Nephron (organoid): Measurements from ENCODE around the gene C10orf71.

ENCODE experiments used
- H3K27ac Mint-ChIP-seq, 3 experiments: 2 replicates each; pipeline ENCODE4 v1.8.0; 2020; ENCODE audit warnings: mixed read lengths in 3 of 3, mild to moderate bottlenecking in 2 of 3, moderate library complexity in 1 of 3
- H3K27me3 Mint-ChIP-seq: 2 replicates; pipeline ENCODE4 v1.8.0; 2021; ENCODE audit warnings: low read depth, mild to moderate bottlenecking, moderate library complexity, mixed read lengths
- H3K36me3 Mint-ChIP-seq: 2 replicates; pipeline ENCODE4 v1.8.0; 2020; ENCODE audit warnings: low read depth, mixed read lengths
- H3K4me1 Mint-ChIP-seq: 2 replicates; pipeline ENCODE4 v1.8.0; 2020; ENCODE audit warnings: mixed read lengths
- H3K4me3 Mint-ChIP-seq, 3 experiments: 2 replicates each; pipeline ENCODE4 v1.8.0; 2020; ENCODE audit warnings: mild to moderate bottlenecking in 3 of 3, mixed read lengths in 3 of 3, moderate library complexity in 2 of 3
- H3K9me3 Mint-ChIP-seq: 2 replicates; pipeline ENCODE4 v1.8.0; 2020; ENCODE audit warnings: mixed read lengths
- CTCF ChIP-seq, 3 experiments: fragments of 200-600 bp; sonication (generic); IDR thresholded peaks; one replicate each; pipeline ENCODE4 v1.5.0; 2021; ENCODE audit warnings: antibody characterized with exemption in 3 of 3; ENCODE audit not compliant: unreplicated experiment in 3 of 3

Gene C10orf71

GRCh38 chr10:49324711-49325110 is 25.7 kb downstream of the C10orf71 start:
- no peak for TF ChIP-seq CTCF (IDR thresholded peaks at IDR 0.05; ENCODE audit: unreplicated experiment in 3 of 3)
- Mint-ChIP-seq H3K27me3 (peaks cover 17% of the 10 kb centered on the region), H3K4me3 (no peak overlapping the region), H3K4me1 (peaks cover 4% of the 10 kb centered on the region), H3K36me3 (no peaks in the 10 kb centered on the region), H3K9me3 (no peaks in the 10 kb centered on the region), H3K27ac (no peak overlapping the region)

GRCh38 chr10:49325131-49325915 is 26.4 kb downstream of the C10orf71 start:
- no peak overlapping the region for H3K27ac Mint-ChIP-seq
- peaks cover 15% of the 10 kb centered on the region for H3K27me3 Mint-ChIP-seq
- no peaks in the 10 kb centered on the region for H3K36me3 Mint-ChIP-seq
- no peak for TF ChIP-seq CTCF (IDR thresholded peaks at IDR 0.05; ENCODE audit: unreplicated experiment in 3 of 3)
- peaks cover 4% of the 10 kb centered on the region for H3K4me1 Mint-ChIP-seq
- H3K9me3 Mint-ChIP-seq: no peaks in the 10 kb centered on the region
- H3K4me3 Mint-ChIP-seq: no peak overlapping the region

- no peak overlapping the region for H3K4me3 Mint-ChIP-seq
- no peaks in the 10 kb centered on the region for H3K9me3 Mint-ChIP-seq
- no peak overlapping the region for H3K27ac Mint-ChIP-seq
- TF ChIP-seq CTCF (IDR thresholded peaks at IDR 0.05; ENCODE audit: unreplicated experiment in 3 of 3): no peak
- H3K4me1 Mint-ChIP-seq: peaks cover 3% of the 10 kb centered on the region
- peaks cover 15% of the 10 kb centered on the region for H3K27me3 Mint-ChIP-seq
- no peaks in the 10 kb centered on the region for H3K36me3 Mint-ChIP-seq
These were observed 27.2 kb downstream of the C10orf71 start for GRCh38 chr10:49325916-49326783.

GRCh38 chr10:49327036-49327813 is 28.3 kb downstream of the C10orf71 start:
- H3K27me3 Mint-ChIP-seq: peaks cover 15% of the 10 kb centered on the region

More at GRCh38 chr10:49327036-49327813, 28.3 kb downstream of the C10orf71 start:
- TF ChIP-seq CTCF (IDR thresholded peaks at IDR 0.05; ENCODE audit: unreplicated experiment in 3 of 3): no peak
- Mint-ChIP-seq H3K4me1 (no peaks in the 10 kb centered on the region), H3K36me3 (no peaks in the 10 kb centered on the region), H3K9me3 (no peaks in the 10 kb centered on the region), H3K27ac (no peak overlapping the region), H3K4me3 (no peak overlapping the region)
